HG03565 (cell line): ENCODE results near the gene ZNF75A.
"Not testable (repeated sequence)": the region's sequence is repeated elsewhere in the genome, so short reads cannot be mapped to it uniquely, and the experiment has no call there.

Experiments used
- ATAC-seq: cut with Tn5 transposase; IDR thresholded peaks from one replicate; pipeline ENCODE4 v1.9.1; 2021; ENCODE audit warnings: mild to moderate bottlenecking, moderate library complexity; ENCODE audit not compliant: unreplicated experiment

Gene ZNF75A

GRCh38 chr16:3305109-3306068, at the start of gene ZNF75A, which contains the start of gene TIGD7:
Gene ZNF75A, plus strand, starts transcription at chr16:3305497. Its CDS starts 2,932 bp downstream, at chr16:3308429.
Gene TIGD7, minus strand, starts transcription at chr16:3305430. Its CDS starts 4,816 bp downstream, at chr16:3300614.
- ATAC-seq, result peak; percentile 85

GRCh38 chr16:3256146-3256865, 49.0 kb upstream of the ZNF75A start, which contains the start of gene MEFV:
Gene MEFV, minus strand, starts transcription at chr16:3256633. Its CDS starts 46 bp downstream, at chr16:3256587.
- ATAC-seq, result no peak

GRCh38 chr16:3256866-3257465, 48.3 kb upstream of the ZNF75A start:
- ATAC-seq, result no peak

GRCh38 chr16:3259836-3260235, 45.5 kb upstream of the ZNF75A start:
- ATAC-seq, result no peak

- ATAC-seq, result no peak
These were observed 42.8 kb upstream of the ZNF75A start for GRCh38 chr16:3262517-3262916.

- ATAC-seq, result peak; percentile 70
These were observed 40.9 kb upstream of the ZNF75A start for GRCh38 chr16:3264137-3265036.

GRCh38 chr16:3266873-3267537, 38.3 kb upstream of the ZNF75A start:
- ATAC-seq, result no peak

- no peak for ATAC-seq
These were observed 37.0 kb upstream of the ZNF75A start for GRCh38 chr16:3268294-3268693.

GRCh38 chr16:3270718-3271117, 34.6 kb upstream of the ZNF75A start:
- ATAC-seq, result not testable (repeated sequence)

- ATAC-seq, result not testable (repeated sequence)
These were observed 34.0 kb upstream of the ZNF75A start for GRCh38 chr16:3271281-3271680.

GRCh38 chr16:3274490-3274889, 30.8 kb upstream of the ZNF75A start:
- ATAC-seq, result no peak

- ATAC-seq, result no peak
These were observed 30.4 kb upstream of the ZNF75A start for GRCh38 chr16:3274947-3275346.

- ATAC-seq, result no peak
These were observed 28.6 kb upstream of the ZNF75A start for GRCh38 chr16:3276679-3277078.

- ATAC-seq, result no peak
These were observed 24.0 kb upstream of the ZNF75A start for GRCh38 chr16:3281222-3281820.

GRCh38 chr16:3282103-3282729, 23.1 kb upstream of the ZNF75A start:
- ATAC-seq, result peak; percentile 5

- peak; percentile 73 for ATAC-seq
These were observed 22.4 kb upstream of the ZNF75A start, which contains the start of gene ZNF263 for GRCh38 chr16:3282730-3283542. Gene ZNF263, plus strand, starts transcription at chr16:3283491. Its CDS starts 328 bp downstream, at chr16:3283819.

GRCh38 chr16:3283543-3284447, 21.5 kb upstream of the ZNF75A start:
- no peak for ATAC-seq
